Smooth muscle cell of the brain vasculature (primary cell): ENCODE results near the gene POP5.
"Not testable (repeated sequence)": the region's sequence is repeated elsewhere in the genome, so short reads cannot be mapped to it uniquely, and the experiment has no call there.

Source experiments
- DNase-seq: peaks from one replicate; pipeline ENCODE4 v3.0.0-alpha.2; 2012; ENCODE audit warnings: low read depth, low spot score

The POP5 gene

DNA sequence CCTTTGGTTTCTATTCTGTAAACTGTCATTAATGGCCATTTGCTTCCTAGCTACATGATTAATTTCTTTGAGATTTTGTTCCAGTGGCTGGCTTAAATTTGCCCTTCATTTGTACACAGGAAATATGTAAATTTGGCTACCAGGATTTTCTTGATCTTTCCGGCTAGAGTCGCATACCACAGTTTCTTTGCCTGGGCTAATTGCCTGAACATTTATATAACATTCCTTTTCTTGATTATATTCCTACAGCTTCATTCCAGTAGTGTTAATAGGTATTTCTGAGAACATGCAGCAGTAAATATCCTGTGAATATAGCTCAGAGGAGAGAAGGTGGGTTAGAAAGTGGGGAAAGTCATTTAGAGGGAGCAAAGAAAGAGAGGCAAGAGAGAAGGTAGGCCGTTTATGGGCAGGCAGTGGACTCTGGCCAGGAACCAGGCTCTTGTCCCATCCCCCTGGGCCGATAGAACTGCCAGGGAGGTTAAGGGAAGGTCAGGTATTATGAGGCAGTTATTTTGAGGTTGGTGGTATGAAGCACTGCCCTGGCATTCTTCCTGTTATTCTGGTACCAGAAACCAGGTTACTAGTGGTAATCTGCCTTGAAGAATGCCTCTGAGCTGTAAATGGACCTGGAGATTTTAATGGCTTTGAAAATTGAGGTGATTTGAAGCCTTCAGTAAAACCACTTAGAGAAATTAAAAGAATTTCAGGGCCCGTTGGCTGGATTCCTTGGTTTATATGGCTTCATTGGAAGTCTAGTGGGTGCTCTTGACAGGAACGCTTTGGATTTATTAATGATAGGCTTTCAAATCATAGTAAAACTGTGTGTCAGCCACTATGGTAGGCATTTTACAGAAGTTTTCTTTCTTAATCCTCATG is 42.7 kb downstream of the POP5 start:
- DNase-seq, result no peak

DNA sequence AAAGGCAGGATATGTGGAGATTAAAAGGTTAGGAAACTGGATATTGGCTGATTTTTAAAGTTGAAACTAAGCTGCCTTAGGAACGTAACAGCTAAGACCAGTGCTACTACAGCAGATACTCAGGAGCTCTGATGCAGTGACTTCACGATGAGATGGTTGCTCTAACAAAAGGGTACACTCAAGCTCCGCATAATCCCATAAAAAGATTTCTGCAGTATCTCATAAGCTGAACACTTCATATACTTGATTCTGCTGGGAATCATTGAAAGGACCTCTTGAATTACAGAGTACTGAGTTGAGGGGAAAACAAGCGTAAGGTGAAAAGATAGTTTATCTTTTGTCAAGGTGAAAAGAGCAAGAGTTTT is 43.4 kb downstream of the POP5 start:
- no peak for DNase-seq

DNA sequence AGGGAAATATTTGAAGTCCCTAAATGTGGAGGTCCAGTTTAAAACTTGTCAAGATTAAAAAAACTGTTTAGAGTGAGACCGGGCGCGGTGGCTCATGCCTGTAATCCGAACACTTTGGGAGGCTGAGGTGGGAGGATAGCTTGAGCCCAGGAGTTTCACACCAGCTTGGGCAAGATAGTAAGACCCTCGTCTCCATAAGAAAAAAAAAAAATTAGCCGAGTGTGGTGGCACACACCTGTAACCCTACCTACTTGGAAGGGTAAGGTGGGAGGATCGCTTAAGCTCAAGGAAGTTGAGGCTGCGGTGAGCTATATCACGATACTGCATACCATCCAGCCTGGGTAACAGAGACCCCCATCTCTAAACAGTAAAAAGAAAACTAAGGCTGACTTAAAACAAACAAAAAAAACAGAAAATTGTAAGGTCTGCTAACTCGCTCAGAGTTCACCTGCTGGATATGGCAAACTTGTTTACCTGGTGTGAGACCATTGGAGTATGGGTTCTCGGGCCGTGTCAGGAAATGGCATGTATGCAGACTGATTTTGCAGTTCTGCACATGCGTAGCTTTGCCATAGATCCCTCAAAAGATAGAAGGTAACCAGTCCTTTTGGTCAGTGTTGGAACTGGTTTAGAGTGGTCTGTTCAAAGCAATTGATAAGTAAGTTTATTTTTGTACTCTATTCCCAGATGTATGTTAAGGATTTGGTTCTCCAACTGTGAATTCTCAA is 45.0 kb downstream of the POP5 start:
- DNase-seq, result no peak

DNA sequence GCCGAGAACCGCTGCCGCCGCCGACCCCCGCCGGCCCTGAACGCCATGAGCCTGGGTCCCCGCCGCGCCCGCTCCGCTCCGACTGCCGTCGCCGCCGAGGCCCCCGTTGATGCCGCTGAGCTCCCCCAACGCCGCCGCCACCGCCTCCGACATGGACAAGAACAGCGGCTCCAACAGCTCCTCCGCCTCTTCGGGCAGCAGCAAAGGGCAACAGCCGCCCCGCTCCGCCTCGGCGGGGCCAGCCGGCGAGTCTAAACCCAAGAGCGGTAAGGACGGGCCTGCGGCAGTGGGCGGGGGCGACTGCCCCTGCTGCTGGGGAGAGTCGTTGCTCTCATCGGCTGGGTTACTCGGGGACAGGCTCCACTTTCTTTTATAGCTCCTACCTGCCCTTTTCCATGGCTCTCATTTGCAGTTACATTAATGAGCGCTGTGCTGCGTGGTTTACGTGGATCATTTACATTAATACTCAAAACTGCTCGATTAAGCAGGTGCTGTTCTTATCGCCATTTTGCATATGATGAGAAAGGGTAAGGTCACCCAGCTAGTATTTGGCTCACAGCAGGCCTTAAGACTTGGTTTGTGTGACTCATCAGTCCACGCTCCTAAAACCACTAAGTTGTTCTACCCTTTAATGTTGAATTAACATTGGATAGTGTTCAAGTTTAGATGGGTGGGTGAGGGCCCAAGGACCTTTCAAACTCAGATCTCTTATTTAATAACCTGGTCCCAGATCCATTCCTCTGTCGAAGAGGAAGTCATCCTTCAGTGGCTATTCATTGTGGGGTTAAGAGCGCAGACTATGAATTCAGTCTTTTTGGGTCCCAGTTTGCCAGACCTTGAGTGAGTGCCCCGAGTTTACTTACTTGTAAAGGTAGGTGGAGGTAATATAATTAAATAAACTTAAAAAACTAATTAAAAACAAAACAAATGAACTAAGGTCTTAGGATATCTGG is 46.2 kb downstream of the POP5 start:
- no peak for DNase-seq

DNA sequence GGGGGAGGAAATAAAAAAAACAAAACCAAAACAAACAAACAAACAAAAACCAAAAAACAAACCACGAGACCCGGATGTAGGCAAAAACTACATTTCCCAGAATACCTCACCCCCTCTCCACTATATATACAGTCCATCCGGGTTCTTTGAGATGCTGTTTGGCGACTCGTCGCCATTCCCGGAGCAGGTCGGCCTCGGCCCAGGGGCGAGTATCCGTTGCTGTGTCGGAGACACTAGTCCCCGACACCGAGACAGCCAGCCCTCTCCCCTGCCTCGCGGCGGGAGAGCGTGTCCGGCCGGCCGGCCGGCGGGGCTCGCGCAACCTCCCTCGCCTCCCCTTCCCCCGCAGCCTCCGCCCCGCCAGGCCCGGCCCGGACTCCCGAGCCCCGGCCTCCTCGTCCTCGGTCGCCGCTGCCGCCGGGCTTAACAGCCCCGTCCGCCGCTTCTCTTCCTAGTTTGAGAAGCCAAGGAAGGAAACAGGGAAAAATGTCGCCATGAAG is 46.9 kb downstream of the POP5 start, which contains the start of gene RNF10:
Gene RNF10 (plus strand): TSS at position 154 of the 500 bp plus-strand sequence. CDS start 456 bp downstream, outside the sequence.
- no peak for DNase-seq

DNA sequence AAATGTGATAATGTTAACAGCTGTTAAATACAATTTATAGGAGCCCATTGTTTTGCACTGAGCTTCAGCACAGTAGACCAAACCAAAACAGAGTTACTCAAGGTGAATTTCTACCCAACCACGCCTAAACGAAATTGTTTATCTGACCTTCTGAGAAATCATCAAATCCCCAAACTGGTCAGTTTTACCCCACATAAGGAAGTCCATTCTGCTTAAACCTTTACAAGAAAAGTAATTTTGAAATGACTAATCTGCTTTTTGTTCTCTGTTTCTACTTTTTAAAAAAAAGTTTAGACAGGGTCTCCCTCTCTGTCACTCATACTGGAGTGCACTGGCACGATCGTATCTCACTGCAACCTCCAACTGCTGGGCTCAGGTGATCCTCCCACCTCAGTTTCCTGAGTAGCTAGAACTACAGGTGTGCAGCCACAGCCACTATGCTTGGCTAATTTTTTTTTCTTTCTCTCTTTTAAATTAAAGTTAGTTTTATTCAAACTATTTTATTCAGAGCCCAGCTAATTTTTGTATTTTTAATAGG is 48.4 kb downstream of the POP5 start:
- DNase-seq, result no peak

DNA sequence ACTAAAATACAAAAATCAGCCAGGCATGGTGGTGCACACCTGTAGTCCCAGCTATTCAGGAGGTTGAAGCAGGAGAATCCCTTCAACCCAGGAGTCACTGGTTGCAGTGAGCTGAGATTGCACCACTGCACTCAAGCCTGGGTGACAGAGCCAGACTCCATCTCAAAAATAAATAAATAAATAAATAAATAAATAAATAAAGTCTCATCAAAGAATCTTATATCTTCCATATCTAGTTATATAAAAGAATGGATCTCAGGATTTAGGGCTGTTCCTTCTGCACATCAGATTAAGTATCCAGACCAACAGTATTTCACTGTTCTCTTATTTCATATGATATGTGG is 50.8 kb downstream of the POP5 start:
- not testable (repeated sequence) for DNase-seq

DNA sequence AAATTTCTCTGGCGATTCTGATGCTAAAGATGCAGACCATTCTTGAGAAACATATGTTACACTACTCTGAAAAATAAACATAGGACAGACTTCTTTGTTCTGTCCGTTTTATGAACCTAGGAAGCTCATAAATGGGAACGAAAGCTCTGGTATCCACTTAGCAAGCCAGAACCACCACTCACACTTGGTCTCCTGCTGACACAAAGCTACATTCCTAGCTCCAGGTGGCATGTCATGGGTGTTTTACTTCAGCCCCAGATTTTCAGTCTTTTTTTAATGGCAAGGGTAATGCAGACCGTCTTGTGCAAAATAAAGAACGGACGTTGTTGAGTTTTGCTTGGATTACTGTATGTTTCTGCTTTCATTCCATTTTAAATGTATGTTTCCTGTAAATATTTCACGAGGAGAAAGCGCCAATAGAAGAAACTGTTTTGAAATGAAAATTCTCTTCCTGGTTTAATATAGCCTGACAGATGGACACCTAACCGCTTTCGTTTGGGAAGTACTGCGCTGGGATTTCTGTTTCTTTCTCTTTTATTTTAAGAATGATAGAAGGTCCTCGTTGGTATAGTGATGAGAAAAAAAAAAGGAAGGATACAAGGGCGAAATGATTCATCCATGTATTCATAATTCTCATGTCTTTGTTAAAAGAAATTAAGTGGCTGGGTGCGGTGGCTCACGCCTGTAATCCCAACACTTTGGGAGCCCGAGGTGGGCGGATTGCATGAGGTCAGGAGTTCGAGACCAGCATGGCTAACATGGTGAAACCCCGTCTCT is 51.4 kb downstream of the POP5 start:
- no peak for DNase-seq

DNA sequence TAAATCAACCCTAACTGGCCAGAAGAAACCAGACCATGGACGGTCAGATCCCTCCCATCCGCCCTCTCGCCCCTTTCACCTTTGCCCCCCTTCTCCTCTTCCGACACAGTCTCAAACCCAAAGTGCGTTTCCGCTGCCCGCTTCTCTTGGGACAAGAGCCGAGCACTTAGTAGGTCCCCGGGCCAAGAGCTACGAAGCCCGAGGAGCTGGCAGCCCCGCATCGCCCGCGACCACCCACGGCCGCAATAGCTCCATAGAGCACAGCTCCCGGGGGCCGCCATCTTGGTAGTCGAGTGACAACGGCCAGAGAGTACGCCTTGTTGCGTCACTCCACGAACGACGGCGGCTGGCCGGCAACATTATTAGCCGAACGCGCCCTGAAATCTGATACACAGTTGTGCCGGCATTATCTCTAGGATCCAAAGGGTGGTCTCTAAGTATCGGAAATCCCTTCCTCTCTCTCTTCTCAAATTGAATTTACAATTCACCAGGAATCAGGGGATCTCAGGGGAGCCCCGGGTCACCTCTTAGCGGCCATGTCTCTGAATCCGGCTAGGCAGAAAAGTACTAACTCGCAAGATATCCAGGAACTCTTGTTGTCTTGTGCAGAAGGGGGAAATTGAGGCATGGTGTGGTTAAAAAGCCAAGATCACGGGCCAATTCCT is 52.2 kb downstream of the POP5 start, which contains the start of gene COQ5:
Gene COQ5 (minus strand): TSS at position 298 of the 665 bp plus-strand sequence. CDS start 17 bp downstream, at position 281.
- DNase-seq, result peak; percentile 75
